GM21423 (cell line): ENCODE measurements around the gene PDIA2.
"Not testable (repeated sequence)": the region's sequence is repeated elsewhere in the genome, so short reads cannot be mapped to it uniquely, and the experiment has no call there.

Source experiments
- ATAC-seq: cut with Tn5 transposase; IDR thresholded peaks from one replicate; pipeline ENCODE4 v1.9.1; 2021; ENCODE audit warnings: mild to moderate bottlenecking, moderate library complexity; ENCODE audit not compliant: unreplicated experiment

Gene PDIA2, protein sequence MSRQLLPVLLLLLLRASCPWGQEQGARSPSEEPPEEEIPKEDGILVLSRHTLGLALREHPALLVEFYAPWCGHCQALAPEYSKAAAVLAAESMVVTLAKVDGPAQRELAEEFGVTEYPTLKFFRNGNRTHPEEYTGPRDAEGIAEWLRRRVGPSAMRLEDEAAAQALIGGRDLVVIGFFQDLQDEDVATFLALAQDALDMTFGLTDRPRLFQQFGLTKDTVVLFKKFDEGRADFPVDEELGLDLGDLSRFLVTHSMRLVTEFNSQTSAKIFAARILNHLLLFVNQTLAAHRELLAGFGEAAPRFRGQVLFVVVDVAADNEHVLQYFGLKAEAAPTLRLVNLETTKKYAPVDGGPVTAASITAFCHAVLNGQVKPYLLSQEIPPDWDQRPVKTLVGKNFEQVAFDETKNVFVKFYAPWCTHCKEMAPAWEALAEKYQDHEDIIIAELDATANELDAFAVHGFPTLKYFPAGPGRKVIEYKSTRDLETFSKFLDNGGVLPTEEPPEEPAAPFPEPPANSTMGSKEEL

GRCh38 chr16:283033-283805 is at the start of gene PDIA2:
TSS of gene PDIA2 (plus strand) at chr16:283164. CDS start at chr16:283170, 6 bp downstream.
- ATAC-seq: no peak

GRCh38 chr16:234468-235305 is 48.3 kb upstream of the PDIA2 start, which contains the start of gene FAM234A:
TSS of gene FAM234A (plus strand) at chr16:234821. CDS start at chr16:254414, 19,593 bp downstream.
- ATAC-seq: peak; percentile 82

DNA sequence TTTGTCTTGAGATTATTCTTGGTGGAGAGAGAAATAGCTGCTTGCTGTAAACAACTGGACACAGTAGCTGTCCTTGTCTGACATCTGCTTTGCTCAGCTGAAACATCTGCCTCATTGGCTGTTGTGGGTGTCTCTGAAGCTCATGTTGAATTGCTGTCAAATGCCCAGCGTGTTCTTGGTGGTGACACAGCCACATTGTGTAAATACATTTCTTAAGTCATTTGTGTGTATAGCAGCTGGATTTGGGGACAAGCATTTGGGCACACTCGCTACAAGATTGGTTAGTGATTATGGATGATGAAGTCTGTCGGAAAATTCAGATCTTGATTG is 43.1 kb upstream of the PDIA2 start:
- no peak for ATAC-seq

- ATAC-seq: no peak
These were observed 42.4 kb upstream of the PDIA2 start for GRCh38 chr16:240559-240958.

- ATAC-seq: no peak
These were observed 40.7 kb upstream of the PDIA2 start for GRCh38 chr16:242281-242680.

- ATAC-seq: no peak
These were observed 39.6 kb upstream of the PDIA2 start for GRCh38 chr16:243348-243747.

- no peak for ATAC-seq
These were observed 37.9 kb upstream of the PDIA2 start for GRCh38 chr16:245105-245504.

DNA sequence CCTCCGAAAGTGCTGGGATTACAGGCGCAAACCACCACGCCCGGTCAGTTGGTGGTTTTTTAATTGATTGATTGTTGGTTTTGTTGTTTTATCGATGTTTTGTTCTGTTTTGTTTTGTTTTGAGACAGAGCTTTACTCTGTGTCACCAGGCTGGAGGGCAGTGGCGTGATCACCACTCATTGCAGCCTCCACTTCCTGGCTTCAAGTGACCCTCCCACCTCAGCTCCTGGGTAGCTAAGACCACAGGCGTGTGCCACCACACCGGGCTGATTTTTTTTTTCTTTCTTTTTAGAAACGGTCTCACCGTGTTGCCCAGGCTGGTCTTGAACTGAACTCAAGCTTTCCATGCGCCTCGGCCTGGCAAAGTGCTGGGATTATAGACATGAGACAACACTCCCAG is 35.9 kb upstream of the PDIA2 start:
- ATAC-seq: no peak

DNA sequence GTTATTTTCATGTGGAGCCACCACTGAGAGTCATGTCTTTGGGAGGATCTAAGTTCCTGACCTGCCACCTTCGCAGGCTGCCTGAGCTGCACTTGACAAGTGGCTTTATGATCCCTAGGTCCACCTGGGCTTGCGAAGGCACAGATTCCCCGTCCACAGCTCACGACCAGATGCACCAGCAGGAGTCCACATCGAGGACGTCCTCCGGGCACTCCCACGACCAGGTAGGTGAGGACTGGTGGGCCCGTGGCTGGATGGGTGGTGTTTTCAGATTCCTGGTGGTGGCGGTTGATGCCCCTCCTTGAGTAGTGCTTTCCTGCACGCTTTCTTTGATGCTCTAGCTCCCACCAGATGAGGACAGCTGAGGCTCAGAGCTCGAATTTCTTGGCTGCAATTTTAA is 33.5 kb upstream of the PDIA2 start:
- no peak for ATAC-seq

GRCh38 chr16:252366-253337 is 30.3 kb upstream of the PDIA2 start:
- no peak for ATAC-seq

DNA sequence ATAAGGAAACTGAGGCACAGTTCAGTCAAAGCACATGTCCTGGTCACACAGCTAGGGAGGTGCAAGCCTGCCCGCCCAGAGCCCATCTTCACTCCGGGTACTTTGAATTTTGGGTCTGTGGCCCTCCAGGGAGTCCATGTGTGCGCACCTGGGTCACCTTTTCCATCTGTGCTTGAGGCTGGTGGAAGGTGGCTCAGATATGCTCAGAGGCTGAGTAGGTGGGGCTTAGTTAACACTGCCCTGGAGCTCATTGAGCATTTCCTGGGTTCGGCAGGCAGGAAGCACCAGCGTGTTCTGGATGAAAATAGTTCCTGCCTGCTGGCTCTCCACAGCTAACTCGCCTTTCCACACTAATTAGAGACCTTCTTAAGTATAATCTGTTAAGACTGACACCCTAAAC is 29.1 kb upstream of the PDIA2 start:
- no peak for ATAC-seq

GRCh38 chr16:254461-254860 is 28.5 kb upstream of the PDIA2 start:
- ATAC-seq: no peak

- ATAC-seq: no peak
These were observed 27.8 kb upstream of the PDIA2 start for GRCh38 chr16:255183-255582.

GRCh38 chr16:258091-258490 is 24.9 kb upstream of the PDIA2 start:
- not testable (repeated sequence) for ATAC-seq

DNA sequence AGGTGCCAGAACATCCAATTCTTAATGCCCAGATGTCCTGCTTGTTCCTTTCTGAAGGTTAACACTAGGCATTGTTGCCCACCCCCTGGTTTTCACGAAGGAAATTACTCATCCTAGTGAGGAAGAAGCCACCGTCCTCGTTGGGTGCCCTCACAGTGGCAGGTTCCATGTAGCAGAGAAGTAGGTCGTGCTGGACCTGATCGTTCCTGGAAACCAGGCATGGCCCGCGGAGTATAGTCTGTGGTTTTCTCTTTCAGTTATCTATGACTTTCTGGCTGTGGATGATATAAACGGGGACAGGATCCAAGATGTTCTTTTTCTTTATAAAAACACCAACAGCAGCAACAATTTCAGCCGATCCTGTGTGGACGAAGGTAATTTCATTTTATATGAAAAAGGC is 23.7 kb upstream of the PDIA2 start:
- ATAC-seq: no peak

GRCh38 chr16:259814-260253 is 23.1 kb upstream of the PDIA2 start:
- ATAC-seq: no peak

DNA sequence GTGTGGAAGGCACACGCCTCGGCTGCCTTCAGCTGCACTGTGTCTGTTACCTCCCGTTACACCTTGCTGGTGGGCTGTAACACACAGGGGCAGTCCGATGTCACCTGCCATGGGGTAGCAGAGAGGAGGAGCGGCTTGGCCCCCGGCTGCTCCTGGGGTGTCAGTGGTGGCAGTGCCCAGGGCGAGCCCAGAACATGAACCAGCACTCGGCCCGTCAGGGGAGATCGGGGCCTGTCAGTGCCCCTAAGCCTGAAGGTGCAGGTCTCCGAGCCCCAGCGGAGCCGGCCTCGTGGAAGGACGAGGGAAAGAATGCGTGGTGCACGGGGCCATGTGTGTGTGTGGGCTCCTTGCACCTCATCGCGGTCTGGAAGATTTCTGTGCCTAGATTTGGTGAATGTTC is 22.6 kb upstream of the PDIA2 start:
- no peak for ATAC-seq

GRCh38 chr16:261031-261691 is 21.8 kb upstream of the PDIA2 start:
- no peak for ATAC-seq

DNA sequence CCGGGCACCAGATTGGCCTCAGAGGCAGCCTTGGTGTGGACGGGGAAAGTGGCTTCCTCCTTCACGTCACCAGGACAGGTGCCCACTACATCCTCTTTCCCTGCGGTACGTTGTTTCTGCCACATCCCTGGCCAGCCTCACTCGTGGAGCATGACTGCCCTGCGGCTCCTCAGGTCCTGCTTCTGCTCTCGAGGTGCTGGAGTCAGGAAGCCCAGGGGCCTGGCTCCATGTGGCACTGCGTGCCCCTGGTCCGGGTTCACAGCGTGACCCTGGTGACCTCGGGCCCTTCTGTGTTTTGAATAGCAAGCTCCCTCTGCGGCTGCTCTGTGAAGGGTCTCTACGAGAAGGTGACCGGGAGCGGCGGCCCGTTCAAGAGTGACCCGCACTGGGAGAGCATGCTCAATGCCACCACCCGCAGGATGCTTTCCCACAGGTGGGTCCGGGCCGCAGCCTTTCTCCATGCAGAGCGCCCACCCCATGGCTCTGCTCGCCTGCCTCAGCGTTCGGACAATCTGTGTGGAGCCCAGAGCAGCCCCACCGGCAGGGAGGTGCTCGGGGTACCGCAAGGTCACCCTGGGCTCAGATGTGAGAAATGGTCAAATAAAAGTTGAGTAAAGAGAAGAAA is 20.7 kb upstream of the PDIA2 start:
- ATAC-seq: no peak
